GM12864 (cell line): ENCODE results near the gene TRPV4.
A peak's percentile ranks its signal among the peaks of the same experiment; 100 is the strongest.
"Not testable (repeated sequence)": the region's sequence is repeated elsewhere in the genome, so short reads cannot be mapped to it uniquely, and the experiment has no call there.

Source experiments
- DNase-seq: peaks from one replicate; pipeline ENCODE4 v3.0.0-alpha.2; 2011; ENCODE audit warnings: low read depth
- H3K4me3 ChIP-seq: 2 replicates; pipeline ENCODE4 v1.5.1; 2011; ENCODE audit warnings: mild to moderate bottlenecking, low read depth, low read length, control low read depth
- TF ChIP-seq, protein P1 (sequence below): IDR thresholded peaks from 2 replicates; pipeline ENCODE4 v1.5.1; 2011; ENCODE audit warnings: low read depth, mild to moderate bottlenecking, moderate library complexity, low read length, control low read depth, inconsistent platforms; ENCODE audit errors: missing control alignments

Gene TRPV4

DNA sequence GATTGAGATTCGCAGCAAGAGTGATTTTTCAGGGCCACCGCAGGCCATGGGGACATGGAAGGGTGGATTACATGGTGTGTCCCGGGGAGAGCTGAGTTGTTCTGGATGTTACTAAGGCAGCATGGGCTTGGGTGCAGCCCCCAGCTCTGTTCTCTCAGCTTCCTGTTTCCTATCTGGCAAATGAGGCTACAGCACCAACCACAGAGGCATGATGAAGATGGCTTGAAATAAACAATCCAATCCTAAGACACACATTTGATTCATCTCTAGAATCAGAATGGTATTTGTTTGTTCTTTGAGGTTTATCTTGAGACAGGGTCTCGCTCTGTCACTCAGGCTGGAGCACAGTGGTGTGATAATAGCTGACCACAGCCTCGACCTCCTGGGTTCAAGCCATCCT, 25.6 kb upstream of the TRPV4 start:
- no peak for DNase-seq
- no peak overlapping the region for H3K4me3 ChIP-seq
- TF ChIP-seq, protein P1, sequence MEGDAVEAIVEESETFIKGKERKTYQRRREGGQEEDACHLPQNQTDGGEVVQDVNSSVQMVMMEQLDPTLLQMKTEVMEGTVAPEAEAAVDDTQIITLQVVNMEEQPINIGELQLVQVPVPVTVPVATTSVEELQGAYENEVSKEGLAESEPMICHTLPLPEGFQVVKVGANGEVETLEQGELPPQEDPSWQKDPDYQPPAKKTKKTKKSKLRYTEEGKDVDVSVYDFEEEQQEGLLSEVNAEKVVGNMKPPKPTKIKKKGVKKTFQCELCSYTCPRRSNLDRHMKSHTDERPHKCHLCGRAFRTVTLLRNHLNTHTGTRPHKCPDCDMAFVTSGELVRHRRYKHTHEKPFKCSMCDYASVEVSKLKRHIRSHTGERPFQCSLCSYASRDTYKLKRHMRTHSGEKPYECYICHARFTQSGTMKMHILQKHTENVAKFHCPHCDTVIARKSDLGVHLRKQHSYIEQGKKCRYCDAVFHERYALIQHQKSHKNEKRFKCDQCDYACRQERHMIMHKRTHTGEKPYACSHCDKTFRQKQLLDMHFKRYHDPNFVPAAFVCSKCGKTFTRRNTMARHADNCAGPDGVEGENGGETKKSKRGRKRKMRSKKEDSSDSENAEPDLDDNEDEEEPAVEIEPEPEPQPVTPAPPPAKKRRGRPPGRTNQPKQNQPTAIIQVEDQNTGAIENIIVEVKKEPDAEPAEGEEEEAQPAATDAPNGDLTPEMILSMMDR, result no peak

DNA sequence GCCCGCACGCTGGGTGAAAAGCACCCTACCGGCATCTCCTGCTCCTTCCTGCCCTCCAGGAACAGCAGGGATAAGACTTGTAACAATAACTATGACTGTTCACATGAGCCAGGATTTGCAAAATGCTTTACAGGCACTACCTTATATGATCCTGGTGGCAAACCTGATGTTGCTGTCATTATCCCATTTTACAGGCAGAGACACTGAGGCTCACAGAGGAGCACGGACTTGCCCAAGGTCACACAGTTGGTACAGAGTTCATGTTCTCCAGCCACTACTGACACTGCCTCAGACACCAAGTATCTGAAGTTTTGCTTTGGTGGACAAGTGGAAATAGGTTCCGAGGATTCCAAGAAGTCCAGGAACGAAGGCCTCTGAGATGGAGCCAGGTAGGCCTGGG, 24.5 kb upstream of the TRPV4 start:
- no peak overlapping the region for H3K4me3 ChIP-seq
- TF ChIP-seq, protein P1, result no peak
- DNase-seq, result no peak

DNA sequence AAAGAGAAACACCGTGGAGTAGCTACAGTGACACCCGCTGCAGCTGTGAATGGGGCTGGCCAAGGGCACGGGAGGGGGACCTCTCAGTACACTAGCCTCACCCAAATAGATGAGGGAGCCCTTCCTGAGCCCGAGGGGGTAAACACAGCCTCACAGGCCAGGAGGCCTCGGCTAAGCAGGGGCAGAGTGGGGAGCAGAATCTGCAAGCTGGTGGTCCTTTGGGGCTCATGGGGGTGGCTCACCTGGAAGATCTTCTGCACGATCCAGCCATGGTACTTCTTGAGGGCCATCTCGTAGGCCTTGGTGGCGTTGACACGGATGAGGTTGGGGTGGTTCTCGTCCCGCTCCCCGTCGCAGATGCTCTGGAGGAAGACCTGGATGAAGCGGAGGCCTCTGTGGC, 22.2 kb upstream of the TRPV4 start:
- DNase-seq, result no peak
- H3K4me3 ChIP-seq, result no peak overlapping the region
- TF ChIP-seq, protein P1, result no peak

GRCh38 chr12:109850518-109850917, 17.3 kb upstream of the TRPV4 start:
- not testable (repeated sequence) for DNase-seq, H3K4me3 ChIP-seq

DNA sequence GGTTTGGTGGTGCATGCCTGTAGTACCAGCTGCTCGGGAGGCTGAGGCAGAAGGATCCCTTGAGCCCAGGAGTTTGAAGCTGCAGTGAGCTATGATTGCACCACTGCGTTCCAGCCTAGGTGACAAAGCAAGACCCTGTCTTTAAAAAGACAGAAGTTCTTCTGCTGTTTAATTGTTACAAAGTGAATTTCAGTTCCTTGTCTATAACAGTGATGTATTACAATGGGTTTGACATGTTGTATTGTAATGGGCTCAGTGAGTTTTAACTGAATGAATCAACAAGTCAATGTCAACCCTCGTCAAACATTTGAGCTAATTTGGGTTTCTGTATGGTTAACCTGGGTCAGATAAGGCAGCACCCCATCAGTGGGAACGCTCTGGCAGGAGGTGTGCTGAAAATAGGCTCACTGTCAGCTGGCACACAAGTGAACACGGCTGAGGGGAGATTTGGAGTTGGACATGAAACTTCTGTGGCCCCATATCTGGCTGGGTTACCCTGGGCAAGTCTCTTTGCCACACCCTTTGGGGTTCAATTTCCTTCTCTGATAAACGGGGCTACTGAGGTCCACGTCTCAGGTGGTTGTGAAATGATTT, 14.0 kb upstream of the TRPV4 start:
- no peak for DNase-seq
- TF ChIP-seq, protein P1, result no peak

GRCh38 chr12:109845824-109846205, 12.6 kb upstream of the TRPV4 start:
- DNase-seq, result no peak
- H3K4me3 ChIP-seq, result peak overlapping the region; percentile 17
- TF ChIP-seq, protein P1, result no peak

More for the DNA sequence above, 14.0 kb upstream of the TRPV4 start:
- H3K4me3 ChIP-seq, result no peak overlapping the region

DNA sequence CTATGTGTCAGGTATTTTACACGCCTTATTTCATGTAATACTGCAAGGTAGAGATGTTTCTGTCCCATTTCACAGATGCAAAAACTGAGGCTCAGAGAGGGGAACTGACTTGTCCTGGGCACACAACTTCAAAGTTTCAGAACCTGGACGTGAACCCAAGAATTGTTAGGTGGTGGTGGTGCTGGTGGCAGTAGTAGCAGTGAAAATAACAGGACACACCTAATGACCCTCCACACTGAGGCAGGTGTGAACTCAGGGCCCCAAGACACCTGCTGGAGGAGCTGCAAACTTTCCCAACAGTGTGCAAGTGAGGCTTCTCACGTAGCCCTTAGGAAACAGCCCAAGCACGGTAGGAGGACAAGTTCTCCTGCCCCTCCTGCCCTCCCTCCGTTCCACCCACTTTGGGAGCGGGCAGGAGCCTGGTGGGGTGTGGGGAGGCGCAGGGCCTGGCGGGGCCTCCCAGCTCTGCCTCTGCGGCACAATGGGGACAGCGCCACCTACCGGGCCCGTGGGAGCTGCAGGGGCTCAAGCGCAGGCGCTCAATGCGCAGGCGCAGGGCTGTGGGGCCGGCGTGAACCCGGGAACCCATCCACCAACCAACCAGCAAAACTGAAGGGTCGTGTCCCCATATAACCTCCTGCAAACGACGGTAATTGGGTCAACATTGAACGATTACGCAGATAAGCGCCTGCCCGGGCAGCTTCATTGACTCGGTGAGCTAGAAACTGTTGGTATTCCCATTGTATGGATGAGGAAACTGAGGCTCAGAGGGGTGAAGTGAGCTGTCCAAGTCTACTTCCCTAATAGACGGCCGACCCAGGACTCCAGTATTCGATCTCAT, 12.0 kb upstream of the TRPV4 start:
- DNase-seq, result peak; percentile 24
- TF ChIP-seq, protein P1, result peak; percentile 97
- peak overlapping the region; percentile 17 for H3K4me3 ChIP-seq
